Mammary epithelial cell (primary cell): ENCODE results near the gene WDR37.

Experiments
- EZH2 ChIP-seq: IDR thresholded peaks from 2 replicates; pipeline ENCODE4 v1.6.1; 2012; ENCODE audit warnings: low read length, inconsistent platforms, borderline replicate concordance
- TF ChIP-seq, protein P1 (sequence below), 2 donors: IDR thresholded peaks in 1 of 2; conservative IDR thresholded peaks in 1 of 2; 2 replicates each; pipeline ENCODE4 v1.5.1; 2011 to 2012; ENCODE audit warnings: inconsistent platforms in 2 of 2, low read length in 2 of 2, mild to moderate bottlenecking in 2 of 2, control low read depth in 1 of 2, low read depth in 1 of 2; ENCODE audit not compliant: insufficient read depth in 1 of 2; ENCODE audit errors: extremely low read depth in 1 of 2

DNA sequence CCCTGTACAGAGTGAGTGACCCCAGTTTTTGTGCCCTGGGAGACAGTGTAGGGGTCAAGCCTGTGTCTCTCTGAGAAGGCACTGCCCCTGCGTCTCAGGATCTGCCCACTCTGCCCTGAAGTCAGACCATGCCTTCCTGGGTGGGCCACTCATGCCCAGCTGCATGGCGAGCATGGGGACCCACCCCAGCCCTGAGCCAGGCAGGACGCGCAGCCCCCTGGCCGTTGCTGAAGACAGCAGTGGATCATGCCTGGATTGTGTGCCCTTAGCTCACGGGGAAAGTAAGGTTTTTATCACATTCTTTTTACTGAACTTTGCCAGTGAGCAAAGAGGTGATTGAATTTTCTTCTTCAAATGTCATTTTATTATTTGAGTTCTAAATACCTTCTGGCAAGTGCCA lies 66.2 kb downstream of the WDR37 start:
- TF ChIP-seq, protein P1, sequence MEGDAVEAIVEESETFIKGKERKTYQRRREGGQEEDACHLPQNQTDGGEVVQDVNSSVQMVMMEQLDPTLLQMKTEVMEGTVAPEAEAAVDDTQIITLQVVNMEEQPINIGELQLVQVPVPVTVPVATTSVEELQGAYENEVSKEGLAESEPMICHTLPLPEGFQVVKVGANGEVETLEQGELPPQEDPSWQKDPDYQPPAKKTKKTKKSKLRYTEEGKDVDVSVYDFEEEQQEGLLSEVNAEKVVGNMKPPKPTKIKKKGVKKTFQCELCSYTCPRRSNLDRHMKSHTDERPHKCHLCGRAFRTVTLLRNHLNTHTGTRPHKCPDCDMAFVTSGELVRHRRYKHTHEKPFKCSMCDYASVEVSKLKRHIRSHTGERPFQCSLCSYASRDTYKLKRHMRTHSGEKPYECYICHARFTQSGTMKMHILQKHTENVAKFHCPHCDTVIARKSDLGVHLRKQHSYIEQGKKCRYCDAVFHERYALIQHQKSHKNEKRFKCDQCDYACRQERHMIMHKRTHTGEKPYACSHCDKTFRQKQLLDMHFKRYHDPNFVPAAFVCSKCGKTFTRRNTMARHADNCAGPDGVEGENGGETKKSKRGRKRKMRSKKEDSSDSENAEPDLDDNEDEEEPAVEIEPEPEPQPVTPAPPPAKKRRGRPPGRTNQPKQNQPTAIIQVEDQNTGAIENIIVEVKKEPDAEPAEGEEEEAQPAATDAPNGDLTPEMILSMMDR (conservative IDR thresholded peaks at IDR 0.05 in 1 of 2, IDR thresholded peaks at IDR 0.05 in 1 of 2; ENCODE audit: extremely low read depth in 1 of 2, insufficient read depth in 1 of 2, low read depth in 1 of 2, low read length in 2 of 2) = no peak
- no peak for TF ChIP-seq EZH2
